GM23248 (cell line): ENCODE results near the gene COL4A4. TPM values are rescaled to one million over a fixed set of nuclear protein-coding genes. Genes with fewer than 3 reads are reported as not detected.

Experiments
- DNase-seq: peaks from one replicate; pipeline ENCODE4 v3.0.0-alpha.2; 2015
- H2AFZ ChIP-seq: fragments of 200-600 bp; sonication (generic); 2 replicates; pipeline ENCODE4 v1.6.1; 2016; ENCODE audit warnings: antibody characterized with exemption
- H3F3A ChIP-seq: fragments of 200-600 bp; sonication (generic); 2 replicates; pipeline ENCODE4 v1.6.1; 2016; ENCODE audit warnings: mild to moderate bottlenecking, antibody characterized with exemption, mixed run types; ENCODE audit not compliant: insufficient read depth
- H3K27ac ChIP-seq: fragments of 200-600 bp; sonication (generic); 2 replicates; pipeline ENCODE4 v1.5.1; 2016; ENCODE audit warnings: mild to moderate bottlenecking
- H3K27me3 ChIP-seq: fragments of 200-600 bp; sonication (generic); replicated peaks from 2 replicates; pipeline ENCODE4 v1.6.1; 2016; ENCODE audit warnings: mild to moderate bottlenecking; ENCODE audit not compliant: insufficient read depth
- H3K36me3 ChIP-seq: fragments of 200-600 bp; sonication (generic); 2 replicates; pipeline ENCODE4 v1.6.1; 2016; ENCODE audit warnings: low read depth, mild to moderate bottlenecking
- H3K4me1 ChIP-seq: fragments of 200-600 bp; sonication (generic); 2 replicates; pipeline ENCODE4 v1.6.1; 2016; ENCODE audit warnings: mild to moderate bottlenecking; ENCODE audit not compliant: insufficient read depth
- H3K4me2 ChIP-seq: fragments of 200-600 bp; sonication (generic); one replicate; pipeline ENCODE4 v1.6.1; 2016; ENCODE audit warnings: mild to moderate bottlenecking; ENCODE audit not compliant: unreplicated experiment
- H3K4me3 ChIP-seq: fragments of 200-600 bp; sonication (generic); 2 replicates; pipeline ENCODE4 v1.5.1; 2016; ENCODE audit warnings: mild to moderate bottlenecking
- H3K79me2 ChIP-seq: fragments of 200-600 bp; sonication (generic); 2 replicates; pipeline ENCODE4 v1.6.1; 2016; ENCODE audit warnings: mild to moderate bottlenecking; ENCODE audit not compliant: insufficient read depth
- H3K9ac ChIP-seq: fragments of 200-600 bp; sonication (generic); 2 replicates; pipeline ENCODE4 v1.6.1; 2016; ENCODE audit warnings: mild to moderate bottlenecking
- H3K9me2 ChIP-seq: fragments of 200-600 bp; sonication (generic); 2 replicates; pipeline ENCODE4 v1.6.1; 2016; ENCODE audit warnings: mixed run types, mild to moderate bottlenecking, moderate library complexity; ENCODE audit not compliant: insufficient read depth
- H3K9me3 ChIP-seq: fragments of 200-600 bp; sonication (generic); one replicate; pipeline ENCODE4 v1.6.1; 2017; ENCODE audit warnings: low read depth
- H4K20me1 ChIP-seq: fragments of 200-600 bp; sonication (generic); 2 replicates; pipeline ENCODE4 v1.6.0; 2016; ENCODE audit not compliant: insufficient read depth
- EZH2 ChIP-seq: fragments of 200-600 bp; sonication (generic); IDR thresholded peaks from 2 replicates; pipeline ENCODE4 v1.6.1; 2018; ENCODE audit warnings: antibody characterized with exemption, mild to moderate bottlenecking; ENCODE audit not compliant: insufficient read depth, poor library complexity, severe bottlenecking
- EZH2phosphoT487 ChIP-seq: fragments of 200-600 bp; sonication (generic); IDR thresholded peaks from 2 replicates; pipeline ENCODE4 v1.6.1; 2018; ENCODE audit warnings: antibody characterized with exemption, moderate library complexity, mild to moderate bottlenecking, low read depth; ENCODE audit not compliant: insufficient read depth
- WGBS, 2 experiments: methylation state at CpG; one replicate each; pipeline ENCODE4 v1.1.6; 2015 to 2017; ENCODE audit warnings: low lambda C conversion rate in 2 of 2, low coverage in 1 of 2; ENCODE audit errors: missing lambda C conversion rate in 2 of 2; 5-methylcytosine and 5-hydroxymethylcytosine counted together
- in situ Hi-C: fragments of 300-500 bp; cut with MboI; formaldehyde crosslinking; loops from 2 replicates; pipeline ENCODE4 v1.15.0; 2020
- polyA plus RNA-seq: library from polyadenylated mRNA; unstranded; fragments of >200 nt; fragmentation: Nextera tagmentation; extraction: Ambion mirVana; gene quantifications from 2 replicates; pipeline ENCODE4 v1.2.1, GENCODE V29; 2016
- total RNA-seq: library from RNA; depleted of rRNA; stranded (reverse); fragments of >200 nt; shearing (Covaris generic); gene quantifications from 2 replicates; pipeline ENCODE4 v1.2.3, GENCODE V29; 2014

COL4A4 gene
- total and polyA plus RNA-seq, 2 experiments from 2014 or later: 0.36 to 0.76 TPM

DNA sequence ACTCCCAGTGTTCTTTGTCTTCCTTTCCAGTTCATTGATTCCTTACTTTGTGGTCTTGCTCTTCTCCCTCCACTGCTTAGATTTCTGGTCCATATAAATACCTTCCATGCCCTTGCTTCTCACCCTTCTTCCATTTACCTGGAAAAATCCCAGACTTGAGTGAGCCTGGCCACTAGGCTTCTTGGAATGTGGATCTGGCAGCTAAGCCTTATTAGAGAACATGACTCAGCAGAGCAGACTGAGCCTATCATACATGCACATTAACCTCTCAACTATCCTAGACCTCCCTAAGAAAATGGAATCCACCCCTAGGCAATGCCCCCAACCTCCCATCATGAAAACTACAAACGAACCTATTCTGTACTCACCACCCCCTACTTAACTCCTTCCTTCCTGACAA lies 200.5 kb downstream of the COL4A4 start:
- in situ Hi-C loops: no loop called here
- Histone ChIP-seq H3K27me3 (no peaks in the 10 kb centered on the region), H3K9me3 (no peaks in the 10 kb centered on the region), H3K27ac (no peak overlapping the region), H4K20me1 (no peaks in the 10 kb centered on the region), H3F3A (peaks cover 3% of the 10 kb centered on the region; the same call in 1 of the 2 replicates), H3K36me3 (no peaks in the 10 kb centered on the region), H3K9me2 (no peaks in the 10 kb centered on the region), H3K79me2 (no peaks in the 10 kb centered on the region), H3K9ac (no peak overlapping the region), H3K4me1 (peaks cover 9% of the 10 kb centered on the region), H2AFZ (no peak overlapping the region), H3K4me2 (peak overlapping the region; percentile 18), H3K4me3 (no peak overlapping the region)
- peak; percentile 78 for DNase-seq
- 6 to 16% methylated on average over 1 of the region's 1 CpG for WGBS, 2 experiments
- no peak for TF ChIP-seq EZH2phosphoT487
- TF ChIP-seq EZH2: no peak

DNA sequence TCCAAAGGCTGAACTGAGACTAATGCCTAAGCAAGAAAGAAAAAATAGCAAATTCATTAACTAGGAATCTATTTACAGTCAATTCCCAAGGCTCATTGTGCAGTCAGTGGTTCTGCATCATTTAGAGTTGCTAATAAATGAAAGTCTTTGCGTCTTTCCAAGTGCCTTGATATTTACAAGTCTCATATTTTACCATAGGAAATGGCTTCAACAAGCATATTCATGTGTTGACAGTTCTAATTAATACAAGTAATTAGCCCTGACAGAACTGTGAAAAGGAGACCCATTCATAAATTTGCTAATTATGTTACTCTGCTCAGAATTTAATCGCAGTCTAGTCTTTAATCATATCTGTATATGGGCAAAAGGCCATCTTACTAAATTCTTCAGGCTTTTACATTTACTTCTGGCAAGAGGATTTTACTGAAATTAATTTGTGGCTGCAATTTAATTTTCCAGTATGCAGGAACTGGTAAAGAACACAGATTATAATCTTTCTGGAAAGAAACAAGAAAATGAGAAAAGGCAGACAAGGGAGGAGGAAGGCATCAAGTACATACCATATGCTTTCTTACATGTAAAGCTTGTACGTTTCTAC lies 201.7 kb downstream of the COL4A4 start:
- Histone ChIP-seq H3K9ac (no peak overlapping the region), H3K9me3 (no peaks in the 10 kb centered on the region), H3K4me1 (peaks cover 9% of the 10 kb centered on the region), H3K79me2 (no peaks in the 10 kb centered on the region), H2AFZ (no peak overlapping the region), H3K9me2 (no peaks in the 10 kb centered on the region), H3K27ac (no peak overlapping the region), H3K36me3 (no peaks in the 10 kb centered on the region), H3K4me3 (no peak overlapping the region), H4K20me1 (no peaks in the 10 kb centered on the region), H3K4me2 (no peak overlapping the region), H3K27me3 (no peaks in the 10 kb centered on the region), H3F3A (no peaks in the 10 kb centered on the region)
- DNase-seq: no peak
- TF ChIP-seq EZH2phosphoT487 (no peak), EZH2 (no peak)
- in situ Hi-C loops: no loop called here
- WGBS, 2 experiments: 94% methylated on average over 3 of the region's 3 CpGs

DNA sequence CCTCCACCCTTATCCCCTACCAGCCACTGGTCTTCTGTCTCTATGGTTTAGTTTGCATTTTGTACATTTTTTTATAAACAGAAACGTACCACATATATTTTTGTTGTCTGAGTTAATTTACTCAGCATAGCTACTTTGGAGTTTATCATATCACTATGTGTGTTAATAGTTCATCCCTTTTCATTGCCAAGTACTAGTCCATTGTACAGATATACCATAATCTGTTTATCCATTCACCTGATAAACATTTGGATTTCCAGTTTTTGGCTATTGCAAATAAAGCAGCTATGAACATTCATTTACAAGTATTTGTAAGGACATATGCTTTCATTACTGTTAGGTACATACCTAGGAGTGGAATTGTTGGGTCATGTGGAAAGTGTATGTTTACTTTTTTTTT lies 204.6 kb downstream of the COL4A4 start:
- in situ Hi-C loops: no loop called here

DNA sequence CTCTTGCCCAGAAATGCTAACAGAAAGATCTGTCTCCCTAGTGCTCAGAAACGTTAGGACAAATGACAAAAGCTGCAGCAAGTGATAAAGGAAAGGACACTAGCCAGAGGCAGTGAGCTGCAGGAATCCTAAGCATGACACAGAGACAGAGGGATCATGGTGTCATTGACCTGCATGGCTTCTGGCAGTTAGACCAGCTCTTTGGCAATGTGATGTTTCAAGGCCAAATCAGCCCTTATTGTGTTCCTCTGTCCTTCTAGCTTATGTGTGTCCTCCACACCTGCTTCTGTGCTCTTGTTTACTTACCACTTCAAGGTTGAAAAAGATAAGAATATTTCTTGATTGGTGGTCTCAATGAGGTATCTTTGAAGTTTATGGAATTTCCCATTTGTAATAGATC lies 207.3 kb downstream of the COL4A4 start:
- H3K27me3 ChIP-seq: no peaks in the 10 kb centered on the region
- H3K79me2 ChIP-seq: no peaks in the 10 kb centered on the region
- H2AFZ ChIP-seq: no peak overlapping the region
- no peaks in the 10 kb centered on the region for H4K20me1 ChIP-seq
- no peak for TF ChIP-seq EZH2phosphoT487
- TF ChIP-seq EZH2: no peak
- H3K9me3 ChIP-seq: no peaks in the 10 kb centered on the region
- H3K4me2 ChIP-seq: no peak overlapping the region
- H3K36me3 ChIP-seq: no peaks in the 10 kb centered on the region
- no peaks in the 10 kb centered on the region for H3K4me1 ChIP-seq
- in situ Hi-C loops: no loop called here
- H3K4me3 ChIP-seq: no peak overlapping the region
- H3K27ac ChIP-seq: no peak overlapping the region
- no peaks in the 10 kb centered on the region for H3F3A ChIP-seq
- 7 to 27% methylated on average over 1 of the region's 1 CpG for WGBS, 2 experiments
- no peak for DNase-seq
- H3K9me2 ChIP-seq: no peaks in the 10 kb centered on the region
- no peak overlapping the region for H3K9ac ChIP-seq

More for the DNA sequence above, 204.6 kb downstream of the COL4A4 start:
- no peaks in the 10 kb centered on the region for H3K27me3 ChIP-seq
- H3K9ac ChIP-seq: no peak overlapping the region
- no peaks in the 10 kb centered on the region for H3K36me3 ChIP-seq
- peaks cover 9% of the 10 kb centered on the region for H3K4me1 ChIP-seq
- no peak overlapping the region for H2AFZ ChIP-seq
- H3K4me2 ChIP-seq: no peak overlapping the region
- H3K9me3 ChIP-seq: no peaks in the 10 kb centered on the region
- no peaks in the 10 kb centered on the region for H3K79me2 ChIP-seq
- H3K27ac ChIP-seq: no peak overlapping the region
- no peaks in the 10 kb centered on the region for H3K9me2 ChIP-seq
- H3F3A ChIP-seq: no peaks in the 10 kb centered on the region
- H4K20me1 ChIP-seq: no peaks in the 10 kb centered on the region
- WGBS, 2 experiments: 88 to 100% methylated on average over 1 of the region's 1 CpG
- DNase-seq: no peak
- TF ChIP-seq EZH2phosphoT487 (no peak), EZH2 (no peak)
- no peak overlapping the region for H3K4me3 ChIP-seq
